GM03348 (cell line): ENCODE data around the gene SSR4.

Experiments used
- DNase-seq: peaks from one replicate; pipeline ENCODE4 v3.0.0; 2012; ENCODE audit warnings: low spot score

Gene SSR4

GRCh38 chrX:153782313-153782712 is 12.2 kb upstream of the SSR4 start:
- DNase-seq: no peak

GRCh38 chrX:153782871-153783270 is 11.6 kb upstream of the SSR4 start:
- no peak for DNase-seq

- DNase-seq: no peak
Measured at GRCh38 chrX:153783378-153784013, 11.0 kb upstream of the SSR4 start.

DNA sequence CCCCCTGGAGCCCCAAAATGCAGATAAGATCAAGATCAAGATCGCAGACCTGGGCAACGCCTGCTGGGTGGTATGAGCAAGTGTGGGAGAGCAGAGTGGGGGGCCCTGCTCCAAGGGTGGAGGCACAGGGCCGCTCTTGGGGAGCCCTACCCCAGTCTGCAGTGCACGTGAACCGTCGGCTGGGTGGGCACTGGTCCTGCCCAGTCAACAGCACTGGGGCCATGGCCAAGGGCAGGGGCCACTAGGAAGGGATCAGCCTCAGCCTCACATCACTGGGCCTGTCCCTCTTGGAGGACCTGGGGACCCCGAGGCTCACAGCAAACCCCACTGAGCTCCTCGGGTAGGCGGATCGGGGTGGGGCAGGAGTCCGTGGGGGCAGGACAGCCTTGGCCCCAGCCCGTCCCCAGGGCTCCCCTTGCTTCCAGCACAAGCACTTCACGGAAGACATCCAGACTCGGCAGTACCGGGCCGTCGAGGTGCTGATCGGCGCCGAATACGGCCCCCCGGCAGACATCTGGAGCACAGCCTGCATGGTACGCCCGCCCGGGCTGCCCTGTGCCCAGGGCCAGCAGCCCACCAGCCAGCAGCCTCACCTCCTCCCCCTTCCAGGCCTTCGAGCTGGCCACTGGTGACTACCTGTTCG is 10.0 kb upstream of the SSR4 start:
- no peak for DNase-seq

DNA sequence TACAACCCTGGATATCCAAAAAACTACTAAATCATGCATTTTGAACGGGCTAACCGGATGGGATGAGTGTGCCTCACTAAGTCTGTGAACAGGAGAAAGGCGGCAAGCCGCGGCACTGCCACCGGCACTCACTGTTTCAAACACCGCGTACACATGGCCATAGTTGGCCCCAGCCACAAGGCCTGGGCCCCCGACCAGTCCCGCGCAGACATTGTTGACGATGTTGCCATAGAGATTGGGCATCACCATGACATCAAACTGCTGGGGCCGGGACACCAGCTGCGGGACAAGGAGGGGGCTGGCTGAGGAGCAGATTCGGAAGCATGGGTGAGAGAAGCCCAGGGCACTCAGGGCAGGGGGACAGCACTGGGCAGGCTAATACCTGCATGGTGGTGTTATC is 7.8 kb upstream of the SSR4 start:
- DNase-seq: no peak

- DNase-seq: no peak
Measured at GRCh38 chrX:153789654-153790053, 4.8 kb upstream of the SSR4 start.

- DNase-seq: no peak
Measured at GRCh38 chrX:153791104-153791852, 3.2 kb upstream of the SSR4 start.

- no peak for DNase-seq
Measured at GRCh38 chrX:153792368-153792767, 2.1 kb upstream of the SSR4 start.

DNA sequence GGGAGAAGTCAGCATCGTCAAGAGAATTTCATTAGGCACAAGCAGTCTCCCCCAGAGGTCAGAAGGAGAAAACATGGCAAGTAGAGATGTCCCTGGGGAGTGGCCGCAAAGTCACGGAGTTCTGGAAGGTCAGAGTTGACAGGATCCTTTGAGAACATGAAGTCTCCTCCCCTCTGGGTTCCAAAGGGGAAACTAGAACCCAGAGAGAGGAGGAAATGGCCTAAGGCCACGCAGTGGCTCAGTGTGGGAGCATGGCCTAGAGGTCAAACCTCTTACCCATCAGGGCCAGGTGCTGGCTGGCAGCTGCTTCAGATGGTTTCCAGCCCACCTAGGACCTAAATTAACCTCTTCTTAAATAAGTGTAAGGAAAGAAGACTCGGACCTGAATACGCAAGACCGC is 1.2 kb upstream of the SSR4 start:
- DNase-seq: peak; percentile 10

DNA sequence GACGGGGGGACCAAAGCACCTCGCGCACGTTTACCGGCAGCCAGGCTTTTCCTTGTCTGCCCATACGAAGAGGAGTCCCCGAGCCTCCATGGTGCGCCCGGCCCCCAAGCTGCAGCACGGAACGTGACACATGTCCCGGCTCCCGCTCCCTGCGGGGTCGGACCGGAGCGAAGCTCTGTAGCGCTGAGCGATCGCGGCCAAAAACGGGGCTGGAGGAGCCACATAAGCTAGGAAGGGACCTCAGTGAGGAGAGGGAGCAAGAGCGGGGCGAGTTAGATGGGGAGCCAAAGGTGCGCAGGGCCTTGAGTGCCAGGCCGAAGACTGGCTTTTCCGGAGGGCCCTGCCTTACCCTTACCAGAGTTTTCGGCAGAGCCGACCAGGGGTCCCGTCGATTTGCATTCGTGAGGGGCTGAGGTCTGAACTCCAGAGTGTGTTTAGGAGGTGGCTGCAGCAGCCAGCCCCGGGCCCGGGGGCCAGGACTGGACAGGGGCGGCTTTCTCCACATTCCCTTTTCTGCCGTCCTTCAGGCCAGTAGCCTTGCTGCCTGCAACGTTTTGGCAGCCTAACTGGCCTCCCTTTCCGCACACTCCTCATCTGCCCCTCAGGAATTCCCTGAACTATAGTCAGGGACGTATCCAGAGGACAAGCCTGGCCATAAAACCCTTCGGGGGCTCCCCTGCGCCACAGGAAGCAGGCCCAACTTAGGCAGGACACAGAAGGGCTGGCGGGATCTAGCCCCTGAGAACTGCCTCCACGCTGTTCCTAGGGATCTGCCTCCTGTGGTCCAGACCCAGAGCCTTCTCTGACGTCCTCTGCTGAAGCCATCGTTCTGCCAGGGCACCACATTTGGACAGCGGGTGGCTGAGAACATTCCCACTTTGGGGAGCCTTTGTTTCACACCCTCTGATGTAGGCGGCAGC is 689 bp downstream of the SSR4 start:
- peak; percentile 24 for DNase-seq

- no peak for DNase-seq
Measured at GRCh38 chrX:153797415-153798015, 3.0 kb downstream of the SSR4 start.

- no peak for DNase-seq
Measured at GRCh38 chrX:153799326-153799725, 4.9 kb downstream of the SSR4 start.

DNA sequence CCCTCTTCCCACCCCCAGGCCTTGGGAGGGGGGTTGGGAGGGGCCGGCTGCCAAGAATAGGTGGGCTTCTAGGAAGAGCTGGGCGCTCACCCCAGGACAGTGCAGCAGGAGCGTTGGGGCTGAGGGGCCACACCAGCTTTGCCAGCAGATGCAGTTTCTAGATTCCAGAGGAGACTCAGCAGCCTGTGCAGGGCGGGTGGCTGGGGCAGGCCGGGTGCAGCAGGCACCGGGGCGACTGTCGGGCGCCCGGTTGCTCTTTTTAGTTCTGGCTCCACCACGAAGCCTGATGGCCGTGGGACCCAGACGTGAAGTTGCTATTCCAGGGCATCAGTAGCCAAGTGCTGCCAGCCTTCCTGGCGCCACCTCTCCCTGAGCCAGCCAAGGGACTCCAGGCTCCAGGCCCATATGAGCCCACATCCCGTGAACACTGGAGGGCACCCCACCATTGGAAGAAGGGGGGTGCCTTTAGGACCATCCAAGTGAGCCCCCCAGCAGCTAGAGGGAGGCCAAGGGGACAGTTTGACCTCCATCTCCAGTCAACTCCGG is 5.8 kb downstream of the SSR4 start:
- DNase-seq: no peak

DNA sequence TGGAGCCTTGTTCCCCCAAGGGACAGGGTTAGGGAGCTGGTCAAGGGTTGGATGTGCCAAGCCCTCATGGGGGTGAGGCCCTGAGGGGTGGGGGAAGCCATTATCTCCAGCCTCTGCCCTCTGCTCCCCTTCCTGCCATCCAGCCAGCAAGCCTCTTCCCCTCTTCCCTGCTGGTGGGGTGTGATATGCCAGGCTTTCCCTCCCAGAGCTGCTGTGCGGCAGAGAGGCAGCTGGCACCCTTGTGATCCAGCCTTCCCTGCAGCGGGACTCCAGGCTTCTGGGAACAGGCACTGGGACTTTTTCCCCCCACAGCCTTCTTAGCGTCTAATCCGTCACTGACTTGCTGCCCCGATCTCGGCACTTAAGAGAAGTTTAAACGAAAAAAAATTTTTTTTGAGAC is 6.3 kb downstream of the SSR4 start:
- DNase-seq: no peak

- DNase-seq: no peak
Measured at GRCh38 chrX:153801669-153802068, 7.2 kb downstream of the SSR4 start.

GRCh38 chrX:153802513-153803045 is 8.1 kb downstream of the SSR4 start:
- DNase-seq: no peak

DNA sequence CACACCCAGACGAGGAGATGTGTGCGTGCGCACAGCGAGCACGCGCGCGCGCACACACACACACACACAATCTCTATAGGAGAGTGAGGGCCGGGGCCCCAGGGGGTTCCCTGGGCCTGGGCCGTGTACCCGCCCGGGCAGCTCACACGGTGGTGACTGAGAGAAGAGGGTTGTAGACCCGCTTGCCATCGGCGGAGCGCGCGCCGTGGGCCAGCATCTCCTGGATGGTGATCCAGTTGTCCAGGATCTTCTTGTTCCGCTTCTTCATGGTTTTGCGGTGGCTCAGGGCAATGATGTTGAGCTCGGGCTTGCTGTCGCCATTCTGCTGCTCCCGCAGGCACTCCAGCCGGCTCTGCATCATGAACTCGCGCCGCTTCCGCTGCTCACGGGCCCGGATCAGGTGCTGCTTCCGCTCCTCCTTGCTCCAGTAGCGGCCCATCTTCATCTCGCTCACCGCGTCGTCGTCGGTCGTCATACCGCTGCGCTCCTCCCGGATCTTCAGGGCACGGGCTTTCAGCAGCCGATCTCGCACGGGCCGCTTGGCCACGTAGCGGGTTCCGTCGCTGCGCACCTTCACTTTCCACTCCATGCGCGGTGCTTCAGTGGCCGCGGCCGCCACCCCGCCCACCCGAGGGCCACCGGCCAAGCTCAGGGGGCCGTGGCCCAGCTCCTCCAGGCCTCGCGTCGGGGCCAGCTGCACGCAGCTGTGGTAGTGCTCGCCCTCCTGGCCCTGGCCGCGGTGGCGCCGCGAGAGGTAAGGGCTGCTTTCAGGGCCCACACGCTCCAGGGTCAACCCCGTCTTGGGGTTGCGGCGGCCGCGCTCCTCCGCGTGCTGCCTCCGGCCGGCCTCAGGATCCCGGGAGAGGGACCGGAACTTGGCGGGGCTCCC is 9.0 kb downstream of the SSR4 start:
- DNase-seq: no peak

- DNase-seq: no peak
Measured at GRCh38 chrX:153804100-153804595, 9.7 kb downstream of the SSR4 start.

DNA sequence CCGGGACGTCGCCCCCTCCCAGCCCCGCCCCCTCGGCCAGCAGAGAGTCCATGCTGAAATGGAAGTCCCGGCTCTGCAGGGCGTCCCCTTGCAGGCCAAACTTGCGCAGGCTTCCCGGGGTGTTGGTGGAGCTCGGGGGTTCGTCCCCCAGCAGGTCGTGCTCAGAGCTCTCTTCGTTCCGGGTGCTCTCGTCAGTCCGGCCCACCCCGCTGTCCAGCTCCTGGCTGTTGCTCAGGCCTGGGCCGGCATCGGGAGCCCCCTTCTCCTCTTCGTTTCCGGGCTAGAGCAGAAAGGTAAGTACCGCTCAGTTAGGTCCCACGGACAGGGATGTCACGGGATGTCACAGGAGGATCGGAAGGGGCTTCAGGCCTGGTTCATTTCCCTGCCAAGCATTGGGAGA is 10.2 kb downstream of the SSR4 start:
- DNase-seq: no peak

- DNase-seq: no peak
Measured at GRCh38 chrX:153805436-153805835, 11.0 kb downstream of the SSR4 start.
